H1 (cell line): Measurements from ENCODE around the gene PPARD. TPM values are rescaled to one million over a fixed set of nuclear protein-coding genes. Genes with fewer than 3 reads are reported as not detected.

Experiments
- CTCF ChIA-PET: fragments of 300-600 bp; sonication (Branson Sonifier 250); formaldehyde crosslinking; loops from one replicate; lab custom pipeline; 2021; ENCODE audit not compliant: partially characterized antibody; lab: Charles Lee
- POLR2A ChIA-PET: fragments of 300-600 bp; sonication (Branson Sonifier 250); formaldehyde crosslinking; loops from one replicate; lab custom pipeline; 2021; ENCODE audit warnings: inconsistent platforms; ENCODE audit not compliant: partially characterized antibody; lab: Charles Lee
- DNase-seq, 2 experiments: peaks; one replicate each; pipeline versions ENCODE4 v3.0.0 to v3.0.0-alpha.2; 2010 to 2022; ENCODE audit warnings: low spot score in 2 of 2, low read depth in 1 of 2, mixed read lengths in 1 of 2
- FAIRE-seq: peaks from 2 replicates; lab custom pipeline; 2011; peaks lifted over from hg19 to GRCh38; lab: Jason Lieb, UNC
- H2AFZ ChIP-seq: 2 replicates; pipeline ENCODE4 v1.8.1; 2012; ENCODE audit warnings: low read length, inconsistent platforms
- H2AK5ac ChIP-seq: 2 replicates; pipeline ENCODE4 v1.6.1; 2013; ENCODE audit warnings: low read depth, low read length
- H2BK120ac ChIP-seq: replicated peaks from 2 replicates; pipeline ENCODE3; 2013; ENCODE audit warnings: low read depth, low read length, inconsistent platforms
- H2BK12ac ChIP-seq: 2 replicates; pipeline ENCODE4 v1.6.1; 2013; ENCODE audit warnings: low read depth, low read length
- H2BK15ac ChIP-seq: 2 replicates; pipeline ENCODE4 v1.6.1; 2013; ENCODE audit warnings: low read length
- H2BK20ac ChIP-seq: 2 replicates; pipeline ENCODE4 v1.6.1; 2013; ENCODE audit warnings: low read length
- H2BK5ac ChIP-seq: 2 replicates; pipeline ENCODE4 v1.6.1; 2013; ENCODE audit warnings: low read depth, low read length
- H3K14ac ChIP-seq: 2 replicates; pipeline ENCODE4 v1.6.1; 2013; ENCODE audit warnings: inconsistent platforms; ENCODE audit not compliant: insufficient read length
- H3K18ac ChIP-seq: 2 replicates; pipeline ENCODE4 v1.6.1; 2013; ENCODE audit warnings: low read length; ENCODE audit errors: extremely low read depth
- H3K23ac ChIP-seq: 2 replicates; pipeline ENCODE4 v1.6.1; 2013; ENCODE audit warnings: inconsistent platforms; ENCODE audit not compliant: insufficient read length
- H3K23me2 ChIP-seq: 2 replicates; pipeline ENCODE4 v1.6.1; 2013; ENCODE audit warnings: low read depth, low read length
- H3K27ac ChIP-seq: 2 replicates; pipeline ENCODE4 v1.6.1; 2011; ENCODE audit warnings: low read depth, low read length, inconsistent platforms
- H3K27me3 ChIP-seq, 4 experiments: replicated peaks in 1 of 4; 1 replicate in 1 of 4; 2 replicates in 3 of 4; pipeline versions ENCODE4 v1.6.1 to v1.8.1; 2011 to 2013; ENCODE audit warnings: low read length in 3 of 4, mild to moderate bottlenecking in 3 of 4, inconsistent platforms in 2 of 4, mixed read lengths in 2 of 4, moderate library complexity in 1 of 4; ENCODE audit not compliant: control insufficient read depth in 3 of 4, insufficient read depth in 3 of 4; ENCODE audit errors: extremely low read depth in 1 of 4
- H3K36me3 ChIP-seq, 4 experiments: 2 replicates each; pipeline versions ENCODE4 v1.6.1 to v1.8.1; 2011 to 2013; ENCODE audit warnings: mild to moderate bottlenecking in 4 of 4, low read length in 3 of 4, moderate library complexity in 2 of 4, control low read depth in 1 of 4, inconsistent platforms in 1 of 4; ENCODE audit not compliant: insufficient read depth in 4 of 4, control insufficient read depth in 2 of 4
- H3K4ac ChIP-seq: replicated peaks from 2 replicates; pipeline ENCODE3; 2013; ENCODE audit warnings: low read length, low read depth, mixed read lengths, inconsistent platforms; ENCODE audit not compliant: insufficient read length
- H3K4me1 ChIP-seq, 4 experiments: replicated peaks in 1 of 4; 1 replicate in 1 of 4; 2 replicates in 3 of 4; pipeline versions ENCODE4 v1.6.1 to v1.8.1; 2011 to 2013; ENCODE audit warnings: low read length in 3 of 4, inconsistent platforms in 2 of 4, mixed read lengths in 1 of 4; ENCODE audit not compliant: insufficient read depth in 4 of 4, control insufficient read depth in 3 of 4
- H3K4me2 ChIP-seq, 2 experiments: 2 replicates each; pipeline versions ENCODE4 v1.6.1 to v1.8.1; 2011 to 2013; ENCODE audit warnings: low read depth in 2 of 2, low read length in 2 of 2, control low read depth in 1 of 2, inconsistent platforms in 1 of 2, mild to moderate bottlenecking in 1 of 2; ENCODE audit not compliant: insufficient read depth in 1 of 2
- H3K4me3 ChIP-seq, 4 experiments: fragments of 200-600, 300-600 bp in 1 of 4; sonication (generic), shearing (Covaris generic), sonication (Bioruptor Twin) in 1 of 4; 2 replicates each; pipeline versions ENCODE4 v1.5.1 to v1.8.1; 2011 to 2016; ENCODE audit warnings: low read length in 4 of 4, low read depth in 3 of 4, control low read depth in 2 of 4, inconsistent platforms in 2 of 4, mild to moderate bottlenecking in 2 of 4, mixed read lengths in 1 of 4, moderate library complexity in 1 of 4; ENCODE audit not compliant: insufficient read depth in 2 of 4; ENCODE audit errors: extremely low read depth in 1 of 4
- H3K56ac ChIP-seq: replicated peaks from 2 replicates; pipeline ENCODE3; 2013; ENCODE audit warnings: low read depth, mild to moderate bottlenecking, mixed read lengths, low read length, inconsistent platforms; ENCODE audit not compliant: insufficient read length
- H3K79me1 ChIP-seq: 2 replicates; pipeline ENCODE4 v1.6.1; 2013; ENCODE audit warnings: low read depth, low read length, control low read depth
- H3K79me2 ChIP-seq, 2 experiments: 2 replicates each; pipeline versions ENCODE4 v1.6.1 to v1.8.1; 2012 to 2013; ENCODE audit warnings: low read length in 2 of 2, mild to moderate bottlenecking in 2 of 2, inconsistent platforms in 1 of 2; ENCODE audit not compliant: insufficient read depth in 2 of 2, control insufficient read depth in 1 of 2
- H3K9ac ChIP-seq, 4 experiments: replicated peaks in 1 of 4; 1 replicate in 1 of 4; 2 replicates in 3 of 4; pipeline versions ENCODE4 v1.6.1 to v1.8.1; 2011 to 2013; ENCODE audit warnings: low read depth in 3 of 4, low read length in 3 of 4, control low read depth in 2 of 4, mild to moderate bottlenecking in 2 of 4, moderate library complexity in 2 of 4, inconsistent platforms in 1 of 4; ENCODE audit errors: extremely low read depth in 1 of 4
- H3K9me3 ChIP-seq, 2 experiments: 2 replicates each; pipeline versions ENCODE4 v1.6.1 to v1.8.1; 2012 to 2013; ENCODE audit warnings: mild to moderate bottlenecking in 2 of 2, moderate library complexity in 2 of 2, control low read depth in 1 of 2, inconsistent platforms in 1 of 2, low read depth in 1 of 2, low read length in 1 of 2, mixed read lengths in 1 of 2; ENCODE audit not compliant: insufficient read depth in 2 of 2
- H4K20me1 ChIP-seq, 2 experiments: replicated peaks in 1 of 2; 2 replicates each; pipeline versions ENCODE3 to v1.8.1; 2011 to 2013; ENCODE audit warnings: inconsistent platforms in 2 of 2, low read length in 2 of 2, mild to moderate bottlenecking in 1 of 2; ENCODE audit not compliant: insufficient read depth in 2 of 2, control insufficient read depth in 1 of 2
- H4K5ac ChIP-seq: 2 replicates; pipeline ENCODE4 v1.6.1; 2013; ENCODE audit warnings: low read length, low read depth, mixed read lengths, inconsistent platforms; ENCODE audit not compliant: insufficient read length
- H4K8ac ChIP-seq: 2 replicates; pipeline ENCODE4 v1.8.0; 2013; ENCODE audit warnings: mild to moderate bottlenecking, moderate library complexity, low read length, inconsistent platforms; ENCODE audit not compliant: insufficient read depth; ENCODE audit errors: extremely low read depth
- H4K91ac ChIP-seq: replicated peaks from 2 replicates; pipeline ENCODE3; 2013; ENCODE audit warnings: low read length, mixed read lengths, inconsistent platforms; ENCODE audit not compliant: insufficient read length
- BRCA1 ChIP-seq: IDR thresholded peaks from 2 replicates; pipeline ENCODE4 v1.6.1; 2012; ENCODE audit warnings: low read depth, low read length, improper control_type of control experiment
- CBX8 ChIP-seq: fragments of 300-800, 300-1000 bp; sonication (generic); IDR thresholded peaks from 2 replicates; pipeline ENCODE4 v1.7.1; 2016; ENCODE audit warnings: low read depth, low read length, borderline replicate concordance
- CHD2 ChIP-seq: IDR thresholded peaks from 2 replicates; pipeline ENCODE4 v1.6.1; 2012; ENCODE audit warnings: low read length, improper control_type of control experiment
- RAD21 ChIP-seq, 2 experiments: IDR thresholded peaks in 1 of 2; conservative IDR thresholded peaks in 1 of 2; 2 replicates each; pipeline ENCODE4 v1.6.1; 2011; ENCODE audit warnings: low read depth in 2 of 2, low read length in 2 of 2, improper control_type of control experiment in 1 of 2, inconsistent platforms in 1 of 2, mild to moderate bottlenecking in 1 of 2, moderate library complexity in 1 of 2
- WGBS, 2 experiments: shearing (Covaris generic) in 1 of 2; methylation state at CpG; one replicate each; pipeline versions ENCODE4 v1.1.6 to v1.1.7; 2013 to 2015; ENCODE audit warnings: low lambda C conversion rate in 2 of 2, mixed read lengths in 2 of 2, inconsistent platforms in 1 of 2, low coverage in 1 of 2, missing lambda C conversion rate in 1 of 2; ENCODE audit not compliant: insufficient replicate concordance in 2 of 2, insufficient coverage in 1 of 2, insufficient read length in 1 of 2; ENCODE audit errors: extremely low coverage in 1 of 2, missing lambda C conversion rate in 1 of 2; 5-methylcytosine and 5-hydroxymethylcytosine counted together
- polyA plus RNA-seq, 7 experiments: library from polyadenylated mRNA; depleted of rRNA in 3 of 7; stranded (reverse) in 5 of 7; unstranded in 2 of 7; fragments of >200 nt in 5 of 7; fragments of 200-250 nt in 2 of 7; gene quantifications; 1 replicate in 5 of 7; 2 replicates in 1 of 7; 4 replicates in 1 of 7; pipeline versions ENCODE4 v1.2.1 to v1.2.3, GENCODE V29; 2011 to 2013; ENCODE audit warnings: missing spikeins in 2 of 7, mixed read lengths in 2 of 7
- total RNA-seq: library from RNA; stranded (reverse); fragmentation: NEBNext Ultra II Directional; extraction: Animal tissue kit (Norgen Biotek cat#: 25700); gene quantifications from 2 replicates; pipeline ENCODE4 v1.2.1, GENCODE V29; 2021

PPARD gene
- total and polyA plus RNA-seq, 2 of the 8 experiments (the other 6 are each of a cell fraction or from before 2014, with no cell fraction given) = 14.6 to 14.9 TPM

- no peak overlapping the region for H2AFZ ChIP-seq
- FAIRE-seq = no peak
- peaks cover 0 to 2% of the 10 kb centered on the region in 2 experiments for H4K20me1 ChIP-seq
- no peak overlapping the region for H2AK5ac ChIP-seq
- peaks cover 7 to 11% of the 10 kb centered on the region in 2 experiments for H3K9me3 ChIP-seq
- no peak overlapping the region for H4K5ac ChIP-seq
- H3K9ac ChIP-seq = no peak overlapping the region
- no peak overlapping the region for H2BK5ac ChIP-seq
- no peak overlapping the region for H3K18ac ChIP-seq
- no peaks in the 10 kb centered on the region for H3K27me3 ChIP-seq
- peaks cover 2% of the 10 kb centered on the region; the same call in 1 of the 2 replicates for H3K79me1 ChIP-seq
- peaks cover 0 to 5% (median 0%) of the 10 kb centered on the region in 4 experiments; a peak in 1 of 8 replicates for H3K36me3 ChIP-seq
- no peak overlapping the region for H3K4ac ChIP-seq
- TF ChIP-seq CBX8 (no peak), RAD21 (IDR thresholded peaks at IDR 0.05 in 1 of 2, conservative IDR thresholded peaks at IDR 0.05 in 1 of 2; ENCODE audit: low read depth in 2 of 2, low read length in 2 of 2) (no peak), BRCA1 (no peak), CHD2 (no peak)
- no peak overlapping the region for H3K56ac ChIP-seq
- H2BK120ac ChIP-seq = no peak overlapping the region
- no peaks in the 10 kb centered on the region for H3K4me1 ChIP-seq
- H4K8ac ChIP-seq = no peak overlapping the region
- H3K4me3 ChIP-seq = no peak overlapping the region
- 87% methylated on average over 6 of the region's 6 CpGs; no CpG with 5 or more reads in 1 of the 2 experiments for WGBS, 2 experiments
- DNase-seq = no peak
- H3K4me2 ChIP-seq = no peak overlapping the region
- H3K23me2 ChIP-seq = no peaks in the 10 kb centered on the region
- no peak overlapping the region for H2BK15ac ChIP-seq
- H3K27ac ChIP-seq = no peak overlapping the region
- POLR2A ChIA-PET = no interaction called here
- H2BK20ac ChIP-seq = no peak overlapping the region
- no peak overlapping the region for H3K14ac ChIP-seq
- CTCF ChIA-PET = no interaction called here
- no peak overlapping the region for H4K91ac ChIP-seq
- no peak overlapping the region for H3K23ac ChIP-seq
- no peak overlapping the region for H2BK12ac ChIP-seq
- H3K79me2 ChIP-seq = no peaks in the 10 kb centered on the region
Measured at GRCh38 chr6:35381132-35381531, 38.8 kb downstream of the PPARD start.
